Measurements from ENCODE around the gene ALDH1B1. TPM values are rescaled to one million over a fixed set of nuclear protein-coding genes. Genes with fewer than 3 reads are reported as not detected.

ALDH1B1 gene
- total RNA-seq, 2 donors from 2014 or later = 195 to 229 TPM

GRCh38 chr9:38401994-38402393 is 9.5 kb downstream of the ALDH1B1 start:
- Histone ChIP-seq H3K4me3 (no peak overlapping the region), H3K27ac (no peak overlapping the region), H3K4me1 (ENCODE audit: control insufficient read depth in 1 of 2, low read depth in 2 of 2) (peaks cover 3 to 28% of the 10 kb centered on the region in 2 donors), H3K36me3 (peaks cover 22% of the 10 kb centered on the region), H3K9me3 (no peaks in the 10 kb centered on the region), H3K27me3 (replicated peaks; ENCODE audit: insufficient read depth) (no peaks in the 10 kb centered on the region)
- no peak for TF ChIP-seq CTCF (IDR thresholded peaks at IDR 0.05)
- DNase-seq (ENCODE audit: low spot score) = no peak
- no peak for ATAC-seq (ENCODE audit: insufficient number of reproducible peaks, low FRiP score, low read depth)

GRCh38 chr9:38404314-38404713 is 11.8 kb downstream of the ALDH1B1 start:
- Histone ChIP-seq H3K9me3 (no peaks in the 10 kb centered on the region), H3K27ac (no peak overlapping the region), H3K4me3 (no peak overlapping the region), H3K4me1 (ENCODE audit: control insufficient read depth in 1 of 2, low read depth in 2 of 2) (peaks cover 3 to 8% of the 10 kb centered on the region in 2 donors), H3K27me3 (replicated peaks; ENCODE audit: insufficient read depth) (no peaks in the 10 kb centered on the region), H3K36me3 (peaks cover 7% of the 10 kb centered on the region)
- ATAC-seq (ENCODE audit: insufficient number of reproducible peaks, low FRiP score, low read depth) (no peak), DNase-seq (ENCODE audit: low spot score) (no peak)
- no peak for TF ChIP-seq CTCF (IDR thresholded peaks at IDR 0.05)

DNA sequence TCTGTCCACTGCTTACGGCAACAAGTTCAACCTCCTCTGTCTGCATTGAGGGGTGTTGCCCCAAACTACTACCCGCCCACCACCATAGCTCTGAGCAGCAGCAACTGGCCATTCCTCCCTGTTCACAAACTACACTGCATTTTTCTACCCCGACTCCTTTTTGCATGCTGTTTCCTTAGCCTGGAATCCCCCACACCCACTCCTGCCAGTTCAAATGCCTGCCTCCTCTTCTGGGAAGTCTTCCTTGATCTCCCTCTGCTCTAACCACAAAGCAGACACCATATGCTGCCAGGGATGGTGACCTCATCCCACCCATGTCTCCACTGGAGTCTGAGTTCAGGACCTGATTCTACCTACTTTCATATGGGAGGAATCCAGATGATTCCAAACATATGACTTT is 13.3 kb downstream of the ALDH1B1 start:
- no peak for DNase-seq (ENCODE audit: low spot score)
- ATAC-seq (ENCODE audit: insufficient number of reproducible peaks, low FRiP score, low read depth) = no peak
- no peak overlapping the region for H3K4me3 ChIP-seq
- no peak overlapping the region for H3K27ac ChIP-seq
- no peak for TF ChIP-seq CTCF (IDR thresholded peaks at IDR 0.05)
- no peaks in the 10 kb centered on the region for H3K9me3 ChIP-seq
- H3K36me3 ChIP-seq = peaks cover 5% of the 10 kb centered on the region
- H3K4me1 ChIP-seq (ENCODE audit: control insufficient read depth in 1 of 2, low read depth in 2 of 2) = no peaks in the 10 kb centered on the region
- no peaks in the 10 kb centered on the region for H3K27me3 ChIP-seq (replicated peaks; ENCODE audit: insufficient read depth)

- DNase-seq (ENCODE audit: low spot score) (no peak), ATAC-seq (ENCODE audit: insufficient number of reproducible peaks, low FRiP score, low read depth) (no peak)
- H3K27me3 ChIP-seq (replicated peaks; ENCODE audit: insufficient read depth) = no peaks in the 10 kb centered on the region
- H3K4me1 ChIP-seq (ENCODE audit: control insufficient read depth in 1 of 2, low read depth in 2 of 2) = no peaks in the 10 kb centered on the region
- no peaks in the 10 kb centered on the region for H3K9me3 ChIP-seq
- H3K36me3 ChIP-seq = peaks cover 5% of the 10 kb centered on the region
- H3K27ac ChIP-seq = no peak overlapping the region
- TF ChIP-seq CTCF (IDR thresholded peaks at IDR 0.05) = no peak
- H3K4me3 ChIP-seq = no peak overlapping the region
Observed at GRCh38 chr9:38406476-38407186, 14.1 kb downstream of the ALDH1B1 start.

DNA sequence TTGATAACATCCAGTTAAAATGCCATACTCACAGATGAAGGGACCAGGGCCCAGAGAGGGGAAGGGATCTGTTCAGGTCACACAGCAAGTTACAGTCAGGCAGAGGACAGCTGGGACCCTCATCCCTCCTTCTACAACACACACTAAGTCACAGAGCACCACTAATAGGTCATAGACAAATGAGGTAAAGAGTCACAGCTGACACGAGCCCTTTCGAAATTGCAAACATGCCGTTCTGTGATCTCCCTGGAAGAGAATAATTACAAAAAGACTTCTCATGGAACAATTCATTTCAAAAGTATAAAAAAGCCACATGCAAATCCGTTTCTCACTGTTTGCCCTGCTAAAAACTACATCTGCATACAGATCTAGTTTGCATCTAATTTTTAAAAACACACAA is 16.2 kb downstream of the ALDH1B1 start:
- DNase-seq (ENCODE audit: low spot score) (no peak), ATAC-seq (ENCODE audit: insufficient number of reproducible peaks, low FRiP score, low read depth) (no peak)
- no peak overlapping the region for H3K27ac ChIP-seq
- H3K27me3 ChIP-seq (replicated peaks; ENCODE audit: insufficient read depth) = no peaks in the 10 kb centered on the region
- H3K4me1 ChIP-seq (ENCODE audit: control insufficient read depth in 1 of 2, low read depth in 2 of 2) = no peaks in the 10 kb centered on the region
- peaks cover 5% of the 10 kb centered on the region for H3K36me3 ChIP-seq
- no peak for TF ChIP-seq CTCF (IDR thresholded peaks at IDR 0.05)
- no peak overlapping the region for H3K4me3 ChIP-seq
- no peaks in the 10 kb centered on the region for H3K9me3 ChIP-seq

Data from thoracic aorta (tissue), 2 donors.